ENCODE results near the gene ZDHHC14.

GRCh38 chr6:157556144-157556645 lies 175.2 kb downstream of the ZDHHC14 start:
- TF ChIP-seq, protein P1, sequence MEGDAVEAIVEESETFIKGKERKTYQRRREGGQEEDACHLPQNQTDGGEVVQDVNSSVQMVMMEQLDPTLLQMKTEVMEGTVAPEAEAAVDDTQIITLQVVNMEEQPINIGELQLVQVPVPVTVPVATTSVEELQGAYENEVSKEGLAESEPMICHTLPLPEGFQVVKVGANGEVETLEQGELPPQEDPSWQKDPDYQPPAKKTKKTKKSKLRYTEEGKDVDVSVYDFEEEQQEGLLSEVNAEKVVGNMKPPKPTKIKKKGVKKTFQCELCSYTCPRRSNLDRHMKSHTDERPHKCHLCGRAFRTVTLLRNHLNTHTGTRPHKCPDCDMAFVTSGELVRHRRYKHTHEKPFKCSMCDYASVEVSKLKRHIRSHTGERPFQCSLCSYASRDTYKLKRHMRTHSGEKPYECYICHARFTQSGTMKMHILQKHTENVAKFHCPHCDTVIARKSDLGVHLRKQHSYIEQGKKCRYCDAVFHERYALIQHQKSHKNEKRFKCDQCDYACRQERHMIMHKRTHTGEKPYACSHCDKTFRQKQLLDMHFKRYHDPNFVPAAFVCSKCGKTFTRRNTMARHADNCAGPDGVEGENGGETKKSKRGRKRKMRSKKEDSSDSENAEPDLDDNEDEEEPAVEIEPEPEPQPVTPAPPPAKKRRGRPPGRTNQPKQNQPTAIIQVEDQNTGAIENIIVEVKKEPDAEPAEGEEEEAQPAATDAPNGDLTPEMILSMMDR (conservative IDR thresholded peaks at IDR 0.05; ENCODE audit: low read depth, low read length): no peak
- TF ChIP-seq EZH2 (IDR thresholded peaks at IDR 0.05; ENCODE audit: low read length, unreplicated experiment) (no peak), EZH2phosphoT487 (IDR thresholded peaks at IDR 0.05; ENCODE audit: borderline replicate concordance, low read length) (no peak)

All from PC-3 (cell line).